ENCODE measurements around the gene PLA2R1.
"Not testable (repeated sequence)": the region's sequence is repeated elsewhere in the genome, so short reads cannot be mapped to it uniquely, and the experiment has no call there.

PLA2R1 gene

DNA sequence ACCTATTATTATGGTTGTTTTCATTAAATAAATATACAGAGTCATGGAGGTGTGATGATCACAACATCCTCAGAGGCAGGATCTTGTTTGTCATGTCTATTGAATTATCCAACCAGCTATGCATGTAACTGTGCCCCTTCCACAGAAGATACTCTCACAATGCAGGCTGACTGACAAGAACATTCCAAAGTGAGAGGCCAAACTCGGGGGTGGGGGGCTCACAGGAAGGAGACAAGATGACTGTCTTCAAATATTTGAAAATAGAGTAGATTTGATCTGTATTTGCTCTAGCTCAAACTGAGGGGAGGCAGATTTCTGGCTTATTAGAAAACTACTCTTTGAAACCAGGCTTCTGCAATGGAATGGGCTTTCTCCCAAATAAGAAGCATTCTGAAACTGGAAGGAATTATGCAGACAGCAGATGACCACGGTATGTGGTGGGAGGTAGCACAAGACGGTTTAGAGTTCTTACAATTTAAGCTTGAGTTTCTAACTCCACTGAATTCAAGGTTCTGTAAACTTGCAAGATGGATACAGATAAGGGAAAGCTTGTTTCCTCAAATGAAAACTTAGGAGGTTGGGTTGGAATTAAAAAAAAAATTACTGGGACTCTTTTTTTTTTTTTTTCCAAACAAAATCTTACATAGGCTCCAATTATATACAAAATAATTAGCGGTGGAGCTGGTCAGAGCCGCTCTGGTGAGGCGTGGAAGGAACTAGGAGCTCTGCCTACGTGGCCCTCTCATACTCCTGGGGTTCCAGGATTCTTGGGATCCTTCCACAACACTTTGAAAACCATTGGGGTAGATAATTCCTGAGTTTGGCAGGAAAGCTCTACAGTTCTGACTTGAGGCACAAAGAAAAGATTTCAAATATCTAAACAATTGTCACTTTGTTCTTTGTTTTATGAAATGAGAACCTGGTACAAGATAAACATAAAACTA, 79.3 kb downstream of the PLA2R1 start:
- DNase-seq (ENCODE audit: low read depth): no peak

DNA sequence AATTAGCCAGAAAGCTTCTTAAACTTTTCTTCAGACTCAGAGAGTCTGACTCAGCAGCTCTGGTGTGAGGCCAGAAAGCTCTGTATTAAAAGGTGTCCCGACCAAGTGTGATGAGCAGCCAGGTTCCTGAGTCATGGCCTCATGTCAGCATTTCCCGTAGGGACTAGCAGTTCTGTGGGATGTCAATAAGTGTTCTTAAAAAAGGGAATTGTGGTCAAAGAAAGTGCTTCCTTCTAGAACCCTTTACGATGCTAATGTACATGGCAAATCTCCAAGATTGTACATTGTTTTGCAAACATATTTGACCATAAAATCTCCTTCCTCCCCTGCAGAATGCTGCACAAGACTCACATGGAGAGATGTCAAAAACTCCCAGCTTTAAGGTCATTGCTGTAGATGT, 80.1 kb downstream of the PLA2R1 start:
- no peak for DNase-seq (ENCODE audit: low read depth)

DNA sequence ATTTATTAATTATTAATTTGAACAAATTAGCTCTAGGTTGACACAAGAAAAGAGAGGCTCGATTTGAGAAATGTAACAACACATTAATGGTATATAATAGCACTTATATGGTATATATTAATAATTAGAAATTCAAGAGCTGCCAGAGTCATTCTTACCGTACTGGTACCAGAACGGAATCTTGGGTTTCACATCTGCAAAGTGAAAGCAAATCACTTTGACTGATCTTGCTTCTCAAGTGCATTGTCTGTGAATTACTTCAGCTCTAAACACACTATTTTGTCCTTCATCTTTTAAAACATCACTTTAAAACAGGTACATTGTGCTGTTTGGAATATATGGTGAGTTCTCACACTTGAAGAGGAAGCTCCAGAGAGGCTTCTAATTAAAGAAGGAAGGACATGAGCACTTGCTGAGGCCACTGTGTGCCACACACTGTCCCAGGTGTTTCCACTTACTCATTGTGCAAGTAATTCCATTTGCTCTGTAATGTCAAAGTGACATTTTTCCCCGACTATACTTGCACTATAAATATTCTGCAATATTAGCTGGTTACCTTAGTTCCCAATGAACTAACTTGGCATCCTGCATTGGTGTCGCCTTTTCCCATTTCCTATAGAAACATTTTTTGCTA, 85.8 kb downstream of the PLA2R1 start:
- DNase-seq (ENCODE audit: low read depth): no peak

DNA sequence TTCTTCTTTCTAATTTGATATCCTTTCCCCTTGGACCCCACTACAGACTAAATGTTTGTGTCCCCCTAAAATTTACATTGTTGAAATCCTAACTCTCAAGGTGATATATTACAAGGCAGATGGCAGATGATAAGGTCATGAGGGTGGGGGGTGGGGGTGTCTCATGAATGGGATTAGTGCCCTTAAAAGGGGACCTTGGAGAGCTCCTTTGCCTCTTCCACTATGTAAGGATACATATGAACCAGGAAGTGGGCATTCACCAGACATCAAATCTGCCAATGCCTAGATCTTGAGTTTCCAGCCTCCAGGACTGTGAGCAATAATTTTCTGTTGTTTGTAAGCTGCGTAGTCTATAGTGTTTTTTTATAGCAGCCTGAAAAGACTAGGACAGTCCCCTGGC, 89.1 kb downstream of the PLA2R1 start:
- DNase-seq (ENCODE audit: low read depth): no peak

DNA sequence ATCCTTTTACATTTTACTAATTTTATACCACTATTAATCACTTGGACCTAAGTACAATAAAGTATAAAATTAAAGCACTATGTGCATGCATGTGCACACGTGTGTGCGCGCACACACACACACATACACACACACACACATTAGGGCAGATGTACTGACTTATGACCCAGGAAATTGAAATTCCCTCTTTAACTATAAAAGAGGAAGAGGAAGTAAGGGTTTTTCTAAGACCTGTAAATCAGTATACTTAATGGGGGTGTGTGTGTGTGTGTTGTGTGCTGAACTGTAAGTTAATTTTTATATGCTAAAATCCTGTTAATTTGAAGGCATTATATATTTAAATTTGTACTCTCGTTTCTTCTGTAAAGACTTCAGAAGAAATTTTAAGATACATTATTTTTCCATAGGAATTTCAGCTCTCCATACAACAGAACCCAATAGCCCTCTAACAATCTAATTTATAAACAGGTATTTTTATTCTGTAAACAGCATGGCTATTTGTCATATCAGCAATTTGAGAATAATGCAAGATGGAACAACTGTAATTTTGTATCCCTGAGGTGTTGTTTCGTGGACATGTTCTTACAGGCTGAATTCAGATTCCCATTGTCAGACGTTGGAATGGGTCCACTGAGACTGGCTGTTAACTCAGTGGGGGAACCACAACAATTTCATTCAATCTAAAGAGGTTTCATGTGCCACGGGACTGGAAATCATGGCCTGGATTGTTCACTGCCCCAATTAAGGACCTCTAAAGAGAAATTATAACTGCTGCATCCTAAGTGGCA, 90.9 kb downstream of the PLA2R1 start:
- no peak for DNase-seq (ENCODE audit: low read depth)

DNA sequence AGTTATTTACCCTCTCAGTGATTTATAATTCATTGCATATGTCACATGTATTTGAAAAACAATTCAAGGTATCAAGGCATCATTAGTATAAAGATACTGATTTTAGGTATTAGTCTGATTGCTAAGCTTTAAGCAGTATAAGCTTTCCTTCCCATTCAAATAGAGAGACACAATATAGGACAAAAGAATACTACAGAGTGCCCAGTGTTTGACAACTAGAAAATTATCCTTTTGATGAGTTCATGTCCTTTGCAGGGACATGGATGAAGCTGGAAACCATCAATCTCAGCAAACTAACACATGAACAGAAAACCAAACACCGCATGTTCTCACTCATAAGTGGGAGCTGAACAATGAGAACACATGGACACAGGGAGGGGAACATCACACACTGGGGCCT, 91.9 kb downstream of the PLA2R1 start:
- DNase-seq (ENCODE audit: low read depth): not testable (repeated sequence)

DNA sequence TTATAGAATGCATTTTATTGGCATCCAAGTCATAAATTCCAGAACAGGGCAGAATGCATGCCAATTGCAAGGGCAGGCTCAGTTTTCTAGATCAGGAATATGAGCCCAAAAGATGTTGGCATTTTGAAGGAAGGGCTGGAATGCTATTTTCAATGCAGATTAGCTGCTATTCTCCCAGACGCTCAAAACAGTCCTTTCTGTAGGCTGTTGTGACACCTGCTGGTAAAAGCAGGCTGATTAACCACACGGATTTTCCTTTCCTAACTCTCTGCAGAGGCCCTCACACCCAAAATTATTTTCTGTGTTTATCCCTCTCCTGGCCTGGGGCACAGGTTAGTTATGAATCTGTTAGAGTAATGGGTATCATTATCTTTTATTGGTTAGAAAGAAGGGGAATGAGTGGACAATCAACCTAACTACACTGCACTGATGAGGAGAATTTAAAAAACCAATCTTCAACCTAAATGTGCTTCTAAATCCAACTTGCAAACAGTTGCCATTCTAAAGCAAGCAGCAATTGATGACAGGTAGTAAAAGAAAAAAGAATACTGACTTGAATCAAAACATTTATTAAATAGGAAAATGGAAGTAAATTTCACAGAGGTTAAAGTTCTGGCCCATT, 94.0 kb downstream of the PLA2R1 start:
- DNase-seq (ENCODE audit: low read depth): no peak

DNA sequence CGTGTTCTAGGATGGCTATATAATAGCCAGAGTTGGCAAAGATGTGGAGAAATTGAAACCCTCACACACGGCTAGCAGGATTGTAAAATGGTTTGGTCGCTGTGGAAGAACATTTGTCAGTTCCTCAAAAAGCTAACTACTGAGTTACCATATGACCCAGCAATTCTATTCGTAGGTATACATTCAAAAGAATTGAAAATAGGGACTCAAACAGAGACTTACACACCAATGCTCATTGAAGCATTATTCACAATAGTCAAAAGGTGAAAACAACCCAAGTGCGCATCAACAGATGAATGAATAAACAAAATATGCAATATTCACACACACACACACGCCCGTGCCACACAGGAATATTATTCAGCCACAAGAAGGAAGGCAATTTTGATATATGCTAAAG, 98.7 kb downstream of the PLA2R1 start:
- DNase-seq (ENCODE audit: low read depth): no peak

DNA sequence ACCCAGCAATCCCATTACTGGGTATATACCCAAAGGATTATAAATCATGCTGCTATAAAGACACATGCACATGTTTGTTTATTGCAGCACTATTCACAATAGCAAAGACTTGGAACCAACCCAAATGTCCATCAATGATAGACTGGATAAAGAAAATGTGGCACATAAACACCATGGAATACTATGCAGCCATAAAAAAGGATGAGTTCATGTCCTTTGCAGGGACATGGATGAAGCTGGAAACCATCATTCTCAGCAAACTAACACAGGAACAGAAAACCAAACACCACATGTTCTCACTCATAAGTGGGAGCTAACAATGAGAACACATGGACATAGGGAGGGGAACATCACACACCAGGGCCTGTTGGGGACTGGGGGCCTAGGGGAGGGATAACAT, 99.9 kb downstream of the PLA2R1 start:
- not testable (repeated sequence) for DNase-seq (ENCODE audit: low read depth)

DNA sequence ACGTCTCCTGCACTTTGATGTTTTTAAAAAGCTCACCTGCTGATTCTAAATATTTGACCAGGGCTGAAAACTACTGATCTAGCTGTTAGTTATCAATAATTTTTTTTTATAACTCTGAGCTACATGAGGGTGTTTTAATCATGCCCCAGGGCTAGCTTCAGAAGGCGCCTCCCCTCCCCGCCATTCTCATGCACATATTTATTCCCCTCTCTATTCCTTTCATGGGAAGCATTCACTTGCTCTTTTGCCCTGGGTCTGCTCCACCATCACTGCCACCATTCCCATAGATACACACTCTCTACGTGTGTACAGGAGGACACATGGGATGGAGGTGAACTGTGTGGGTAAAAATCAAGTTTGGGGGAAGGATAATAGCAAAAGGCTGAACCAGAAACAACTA, 101.0 kb downstream of the PLA2R1 start:
- DNase-seq (ENCODE audit: low read depth): no peak

DNA sequence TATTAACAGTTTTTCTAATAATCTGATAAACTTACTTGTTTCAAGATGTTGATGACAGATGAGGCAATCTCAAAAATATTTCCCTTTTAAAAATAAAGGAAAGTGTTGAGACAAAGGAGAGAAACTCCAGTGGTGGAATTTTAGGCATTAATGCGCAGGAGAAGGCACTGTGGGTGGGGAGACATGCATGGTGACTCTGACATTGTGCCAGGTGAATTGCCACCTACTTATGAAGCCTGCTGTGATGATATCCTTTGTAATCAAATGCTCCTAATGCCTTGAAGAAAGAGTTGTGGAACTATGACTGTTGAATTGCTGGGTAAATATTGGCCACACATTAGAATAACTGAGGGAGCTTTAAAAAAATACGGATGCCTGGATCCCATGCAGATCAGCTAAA, 101.4 kb downstream of the PLA2R1 start:
- DNase-seq (ENCODE audit: low read depth): no peak

DNA sequence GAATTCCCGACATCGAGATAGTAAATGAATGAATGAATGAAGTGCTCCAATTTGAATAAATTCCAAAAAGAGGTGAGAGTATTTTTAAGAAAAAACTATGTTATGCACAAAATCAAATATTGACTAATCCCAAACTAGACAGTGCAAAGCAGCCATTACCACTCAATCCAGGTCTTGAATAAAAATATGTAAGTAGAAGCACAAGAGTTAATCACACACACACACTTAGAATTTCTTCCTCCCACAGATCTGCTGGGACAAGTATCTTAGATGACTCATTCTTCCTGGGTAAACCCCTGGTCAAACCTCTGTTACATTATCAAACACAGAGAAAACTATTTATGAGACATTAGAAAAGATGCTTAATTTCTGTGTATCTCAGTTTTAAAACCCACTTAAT, 102.0 kb downstream of the PLA2R1 start:
- DNase-seq (ENCODE audit: low read depth): no peak

DNA sequence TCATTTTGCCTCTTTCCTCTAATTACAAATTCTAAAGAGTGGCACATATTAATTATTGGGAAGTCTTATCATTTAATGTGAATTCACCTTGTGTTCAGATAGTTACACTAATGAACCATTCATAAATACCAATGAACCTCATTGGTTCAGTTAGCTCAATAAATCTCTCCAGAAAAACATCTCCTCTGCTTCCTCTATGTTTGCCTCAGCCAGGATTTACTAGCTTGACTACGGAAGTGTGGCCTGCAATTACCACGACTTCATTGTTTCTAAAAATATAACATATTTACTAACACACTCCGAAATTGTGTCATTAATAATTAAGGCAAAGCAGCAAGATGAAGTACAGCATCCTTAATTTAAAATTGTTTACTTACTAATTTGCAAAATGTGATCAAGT, 103.3 kb downstream of the PLA2R1 start:
- DNase-seq (ENCODE audit: low read depth): no peak

DNA sequence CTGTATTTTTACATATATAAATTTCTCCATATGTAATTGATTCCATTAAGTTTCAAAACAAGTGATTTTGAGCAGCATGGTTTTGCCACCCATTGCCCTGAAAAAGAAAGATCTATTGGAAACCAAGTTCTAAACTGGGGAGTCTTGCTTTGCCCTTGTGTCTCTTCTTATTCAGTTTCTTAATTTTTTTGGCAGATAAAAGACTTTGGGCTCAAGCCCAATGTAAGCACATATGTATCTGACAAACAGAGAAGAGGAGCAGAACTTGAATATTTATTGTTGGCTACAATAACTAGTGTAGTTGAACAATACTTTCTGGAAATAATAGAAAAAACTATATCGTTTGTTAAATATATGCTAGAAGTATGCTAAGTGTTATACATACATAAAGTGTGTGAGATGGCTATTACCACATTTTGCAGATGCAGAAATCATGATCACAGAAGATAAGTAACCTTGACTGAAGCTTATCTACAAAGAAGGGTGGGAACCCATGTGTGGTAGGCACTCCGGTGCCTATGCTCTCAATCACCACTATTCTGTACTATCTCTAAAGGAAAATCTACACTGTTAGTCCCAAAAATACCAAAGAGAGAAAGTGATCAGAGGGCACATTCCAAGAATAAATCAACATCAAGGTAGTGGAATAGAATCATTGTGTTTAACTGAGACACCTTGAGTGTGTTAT, 109.1 kb downstream of the PLA2R1 start:
- no peak for DNase-seq (ENCODE audit: low read depth)

DNA sequence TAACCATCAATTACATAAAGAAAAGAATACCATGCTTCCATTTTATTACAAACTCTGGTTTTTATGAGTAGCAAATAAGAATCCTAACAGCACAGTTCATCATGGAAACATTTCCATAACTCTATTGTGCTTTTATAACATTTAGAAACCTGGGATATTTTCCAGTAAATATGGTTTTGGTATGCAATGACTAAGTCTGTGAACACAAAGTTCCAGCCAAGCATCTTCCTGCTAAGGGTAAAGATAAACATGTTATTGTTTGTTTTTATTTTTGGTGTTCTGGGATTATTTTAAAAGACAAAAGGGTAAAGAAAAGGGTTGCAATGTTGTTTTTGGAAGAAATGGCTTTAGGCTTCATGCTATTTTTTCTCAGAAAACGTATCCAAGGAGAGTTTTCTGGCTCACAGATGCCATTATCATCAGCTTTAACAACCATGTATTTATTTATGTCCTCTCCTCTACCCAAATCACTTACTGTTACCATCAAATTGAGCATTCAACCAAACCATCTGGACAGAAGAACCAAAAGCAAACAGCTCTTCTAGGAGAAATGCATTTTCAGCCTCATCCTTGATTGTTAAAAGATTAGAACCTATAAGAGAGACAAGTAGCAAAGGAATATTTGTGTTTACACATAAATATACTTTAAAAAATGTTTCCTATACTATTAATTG, 116.0 kb downstream of the PLA2R1 start:
- no peak for DNase-seq (ENCODE audit: low read depth)

DNA sequence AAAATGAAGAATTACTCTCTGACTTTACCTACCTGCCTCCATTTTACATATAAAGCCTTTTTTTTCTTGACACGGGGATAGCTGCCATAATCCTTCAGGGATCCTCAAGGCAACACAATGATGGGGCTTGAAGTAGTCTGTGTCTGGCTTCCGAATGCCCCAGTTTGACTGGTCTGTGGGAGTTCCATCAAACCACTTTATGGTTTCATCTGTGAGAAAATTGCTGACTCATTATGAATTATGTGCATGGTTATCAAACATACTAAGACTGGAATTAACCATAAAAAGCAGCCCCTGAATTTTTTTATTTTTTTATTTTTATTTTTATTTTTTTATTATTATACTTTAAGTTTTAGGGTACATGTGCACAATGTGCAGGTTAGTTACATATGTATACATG, 117.5 kb downstream of the PLA2R1 start:
- no peak for DNase-seq (ENCODE audit: low read depth)

DNA sequence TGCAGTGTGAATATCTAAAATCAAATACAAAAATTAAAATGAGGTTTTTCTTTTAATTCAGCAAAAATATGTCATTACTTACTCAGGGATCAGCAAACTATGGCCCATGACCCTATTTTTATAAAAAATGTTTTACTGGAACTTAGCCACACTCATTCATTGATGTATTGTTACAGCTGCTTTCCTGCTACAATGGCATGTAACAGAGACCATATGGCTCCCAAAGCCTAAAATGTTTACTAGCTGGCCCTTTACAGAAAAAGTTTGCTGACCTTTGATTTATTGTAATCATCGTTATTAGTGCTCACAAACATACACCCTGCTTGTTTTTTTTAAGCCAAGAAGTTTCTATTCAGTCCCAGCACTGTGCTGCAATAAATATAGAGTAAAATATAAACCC, 120.3 kb downstream of the PLA2R1 start:
- no peak for DNase-seq (ENCODE audit: low read depth)

DNA sequence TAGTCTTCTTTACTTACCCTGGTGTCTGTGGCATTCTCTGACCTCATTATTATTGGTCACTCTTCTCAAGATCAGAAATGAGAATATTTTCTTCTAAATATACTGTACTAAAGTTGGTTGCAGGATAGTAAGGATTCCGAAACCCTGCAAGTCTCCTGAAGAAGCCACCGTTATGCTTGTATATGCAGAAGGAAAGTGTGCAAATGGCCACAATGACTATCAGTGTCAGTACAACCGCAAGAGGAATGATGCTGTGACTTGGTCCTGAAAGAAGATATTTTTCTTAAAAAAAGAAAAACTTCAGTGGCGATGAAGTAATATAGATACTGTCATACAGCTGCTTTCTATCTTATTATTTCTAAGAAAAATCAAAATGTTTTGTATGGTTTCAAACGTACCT, 120.7 kb downstream of the PLA2R1 start:
- no peak for DNase-seq (ENCODE audit: low read depth)

DNA sequence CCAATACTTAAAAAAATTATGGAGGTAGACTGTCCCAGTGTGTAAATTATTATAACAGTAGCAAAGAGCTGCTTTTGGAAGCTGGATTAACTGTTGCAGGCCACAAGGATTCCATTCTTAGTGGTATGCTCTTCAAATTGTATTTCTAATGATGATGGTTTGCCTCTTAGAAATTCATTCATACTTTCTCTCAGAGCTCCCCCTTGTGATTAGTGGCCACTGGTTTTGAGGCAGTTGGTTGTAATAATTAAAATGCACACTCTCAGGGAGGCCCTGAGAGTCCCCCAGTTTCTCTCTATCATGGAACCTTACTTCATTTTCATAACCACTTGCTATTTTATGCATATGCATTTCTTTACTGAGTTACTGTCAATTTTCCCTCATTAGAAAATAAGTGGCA, 122.5 kb downstream of the PLA2R1 start:
- no peak for DNase-seq (ENCODE audit: low read depth)

DNA sequence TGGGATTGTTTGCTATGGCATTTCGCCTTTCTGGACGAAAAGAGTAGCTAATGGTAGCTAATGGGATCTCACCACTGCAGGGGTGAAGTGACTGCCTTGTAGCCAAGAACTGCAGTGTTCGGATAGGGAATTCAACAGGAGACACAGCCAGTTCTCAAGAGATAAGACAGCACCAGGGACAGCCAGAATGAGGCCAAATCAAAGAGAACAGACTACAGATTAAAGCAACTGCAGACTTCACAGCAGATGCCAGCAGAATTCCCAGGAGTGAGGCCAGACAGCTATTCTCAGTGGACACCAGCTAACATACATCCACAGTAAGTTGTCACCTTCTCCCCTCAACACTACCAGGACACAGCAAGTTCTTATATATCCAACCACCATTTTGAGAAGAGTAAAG, 124.0 kb downstream of the PLA2R1 start:
- no peak for DNase-seq (ENCODE audit: low read depth)

DNA sequence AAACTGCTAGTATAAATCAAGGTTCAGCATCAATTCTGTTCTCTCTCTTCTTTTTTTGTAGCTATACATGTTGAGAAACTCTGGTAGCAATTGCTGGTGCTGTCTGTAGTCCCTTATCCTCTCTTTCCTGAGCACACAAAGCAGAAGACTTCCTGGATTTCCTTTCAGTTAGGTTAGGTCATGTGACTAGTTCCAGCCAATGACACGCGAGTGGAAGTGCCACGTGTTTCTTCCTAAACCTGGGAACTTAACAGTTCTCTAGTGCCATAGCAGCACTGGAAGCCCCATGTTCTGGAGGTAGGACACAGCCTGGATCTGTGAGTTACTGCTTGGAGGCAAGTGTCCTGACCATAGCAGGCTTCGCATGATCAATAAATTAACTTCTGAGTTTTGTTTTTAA, 125.9 kb downstream of the PLA2R1 start:
- no peak for DNase-seq (ENCODE audit: low read depth)
